WTC11 (cell line): ENCODE data around the gene TNFAIP3. TPM values are rescaled to one million over a fixed set of nuclear protein-coding genes. Genes with fewer than 3 reads are reported as not detected.

Experiments
- ATAC-seq: fragments of 200-7000 bp; cut with Tn5 transposase; 2 replicates; pipeline ENCODE4 v1.10.0; 2021; ENCODE audit warnings: mild to moderate bottlenecking, moderate library complexity
- CTCF ChIA-PET: fragments of 300-600 bp; sonication (Branson Sonifier 250); formaldehyde crosslinking; loops from one replicate; lab custom pipeline; 2021; ENCODE audit warnings: antibody characterized with exemption; lab: Charles Lee
- POLR2A ChIA-PET: fragments of 350-600 bp; sonication (Branson Sonifier 250); formaldehyde crosslinking; loops from one replicate; lab custom pipeline; 2021; ENCODE audit warnings: antibody characterized with exemption; lab: Charles Lee
- DNase-seq: peaks from one replicate; pipeline ENCODE4 v3.0.0; 2021; ENCODE audit warnings: low spot score
- H3K27ac Mint-ChIP-seq: 2 replicates; pipeline ENCODE4 v1.8.0; 2021; ENCODE audit warnings: mixed read lengths
- H3K27me3 Mint-ChIP-seq: 2 replicates; pipeline ENCODE4 v1.8.0; 2021; ENCODE audit warnings: low read depth, mild to moderate bottlenecking, moderate library complexity, mixed read lengths
- H3K36me3 Mint-ChIP-seq: 2 replicates; pipeline ENCODE4 v1.8.0; 2021; ENCODE audit warnings: mixed read lengths
- H3K4me1 Mint-ChIP-seq: 2 replicates; pipeline ENCODE4 v1.8.0; 2022; ENCODE audit warnings: mixed read lengths
- H3K4me3 Mint-ChIP-seq: 2 replicates; pipeline ENCODE4 v1.8.0; 2021; ENCODE audit warnings: mild to moderate bottlenecking, moderate library complexity, mixed read lengths
- H3K9me3 Mint-ChIP-seq: 2 replicates; pipeline ENCODE4 v1.8.0; 2021; ENCODE audit warnings: mixed read lengths
- AR ChIP-seq: fragments of 250-450 bp; sonication (Bioruptor Pico); IDR thresholded peaks from 2 replicates; pipeline ENCODE4 v1.9.0; 2021; ENCODE audit warnings: mild to moderate bottlenecking
- CREB1 ChIP-seq: sonication (generic); formaldehyde crosslinking; IDR thresholded peaks from 2 replicates; pipeline ENCODE4 v1.8.0; 2023; ENCODE audit warnings: mild to moderate bottlenecking, missing genetic modification reagents
- EMX1 ChIP-seq: fragments of 250-450 bp; sonication (Bioruptor Pico); IDR thresholded peaks from 2 replicates; pipeline ENCODE4 v1.8.0; 2021; ENCODE audit warnings: mild to moderate bottlenecking
- FOXP1 ChIP-seq: sonication (generic); formaldehyde crosslinking; IDR thresholded peaks from 2 replicates; pipeline ENCODE4 v1.8.0; 2022; ENCODE audit warnings: missing genetic modification reagents, mild to moderate bottlenecking, moderate library complexity, borderline replicate concordance
- GRHL2 ChIP-seq: fragments of 250-450 bp; sonication (Bioruptor Pico); IDR thresholded peaks from 2 replicates; pipeline ENCODE4 v1.8.0; 2022; ENCODE audit warnings: mild to moderate bottlenecking, moderate library complexity; ENCODE audit not compliant: insufficient replicate concordance, severe bottlenecking
- TP53 ChIP-seq: sonication (generic); formaldehyde crosslinking; IDR thresholded peaks from 2 replicates; pipeline ENCODE4 v1.8.1; 2023; ENCODE audit warnings: mild to moderate bottlenecking, missing genetic modification reagents
- ZBTB21 ChIP-seq: sonication (generic); formaldehyde crosslinking; IDR thresholded peaks from 2 replicates; pipeline ENCODE4 v1.8.1; 2023; ENCODE audit warnings: mild to moderate bottlenecking, missing genetic modification reagents, borderline replicate concordance
- ZNF121 ChIP-seq: sonication (generic); formaldehyde crosslinking; IDR thresholded peaks from 2 replicates; pipeline ENCODE4 v1.8.0; 2023; ENCODE audit warnings: missing genetic modification reagents
- ZNF532 ChIP-seq: fragments of 250-450 bp; sonication (Bioruptor Pico); IDR thresholded peaks from 2 replicates; pipeline ENCODE4 v1.9.0; 2021; ENCODE audit warnings: mild to moderate bottlenecking, borderline replicate concordance
- ZSCAN18 ChIP-seq: fragments of 250-450 bp; sonication (Bioruptor Pico); IDR thresholded peaks from 2 replicates; pipeline ENCODE4 v2.1.2; 2022; ENCODE audit warnings: mild to moderate bottlenecking, moderate library complexity
- total RNA-seq: library from RNA; stranded (reverse); gene quantifications from 3 replicates; pipeline ENCODE4 v1.2.3, GENCODE V29; 2021

The TNFAIP3 gene
- total RNA-seq, 1 experiment from 2014 or later = 4.2 TPM

GRCh38 chr6:137910424-137910834, 43.4 kb downstream of the TNFAIP3 start:
- peaks cover 11% of the 10 kb centered on the region for H3K4me1 Mint-ChIP-seq
- no peak overlapping the region for H3K4me3 Mint-ChIP-seq
- TF ChIP-seq ZBTB21 = no peak
- H3K9me3 Mint-ChIP-seq = peaks cover 21% of the 10 kb centered on the region
- no peak for ATAC-seq
- peaks cover 5% of the 10 kb centered on the region for H3K36me3 Mint-ChIP-seq
- DNase-seq = no peak
- ChIA-PET CTCF (no interaction called here), POLR2A (no interaction called here)
- 0 out of 2 replicates have a peak, but pooled peaks cover 5% of the 10 kb centered on the region for H3K27me3 Mint-ChIP-seq
- no peak overlapping the region for H3K27ac Mint-ChIP-seq

- Mint-ChIP-seq H3K4me3 (no peak overlapping the region), H3K4me1 (peaks cover 11% of the 10 kb centered on the region), H3K36me3 (peaks cover 5% of the 10 kb centered on the region), H3K9me3 (peaks cover 21% of the 10 kb centered on the region), H3K27ac (no peak overlapping the region), H3K27me3 (0 out of 2 replicates have a peak, but pooled peaks cover 5% of the 10 kb centered on the region)
- DNase-seq = no peak
- ChIA-PET CTCF (no interaction called here), POLR2A (no interaction called here)
- TF ChIP-seq CREB1 (CRISPR knock-in tag) (no peak), EMX1 (no peak)
- ATAC-seq = no peak
Observed at GRCh38 chr6:137910843-137911456, 43.9 kb downstream of the TNFAIP3 start.

GRCh38 chr6:137911675-137912191, 44.7 kb downstream of the TNFAIP3 start:
- H3K27ac Mint-ChIP-seq = no peak overlapping the region
- DNase-seq (no peak), ATAC-seq (no peak)
- peaks cover 21% of the 10 kb centered on the region for H3K9me3 Mint-ChIP-seq
- peaks cover 5% of the 10 kb centered on the region for H3K36me3 Mint-ChIP-seq
- peaks cover 11% of the 10 kb centered on the region for H3K4me1 Mint-ChIP-seq
- POLR2A ChIA-PET = no interaction called here
- 0 out of 2 replicates have a peak, but pooled peaks cover 5% of the 10 kb centered on the region for H3K27me3 Mint-ChIP-seq
- TF ChIP-seq ZNF121 (CRISPR knock-in tag) (no peak), GRHL2 (CRISPR knock-in tag) (no peak), AR (CRISPR knock-in tag) (no peak), ZNF532 (CRISPR knock-in tag) (no peak), FOXP1 (no peak), ZSCAN18 (CRISPR knock-in tag) (no peak)
- TF ChIP-seq, all 79 proteins: peak for 0
- no peak overlapping the region for H3K4me3 Mint-ChIP-seq
- CTCF ChIA-PET = interaction anchor here (0.7 kb wide), 1 partner anchor 14 kb away, joined by 3 read pairs; no protein-coding TSS in a partner anchor

- ChIA-PET POLR2A (no interaction called here), CTCF (no interaction called here)
- TF ChIP-seq TP53 (CRISPR knock-in tag) = no peak
- Mint-ChIP-seq H3K27me3 (0 out of 2 replicates have a peak, but pooled peaks cover 5% of the 10 kb centered on the region), H3K9me3 (peaks cover 21% of the 10 kb centered on the region), H3K36me3 (peaks cover 5% of the 10 kb centered on the region), H3K4me1 (peaks cover 11% of the 10 kb centered on the region), H3K27ac (no peak overlapping the region), H3K4me3 (no peak overlapping the region)
- ATAC-seq (no peak), DNase-seq (no peak)
Observed at GRCh38 chr6:137912813-137913212, 45.8 kb downstream of the TNFAIP3 start.
